Stimulated activated CD8-positive, alpha-beta memory T cell treated with anti-CD3 and anti-CD28 coated beads, Interleukin-12 subunit alpha, Interleukin-12 subunit beta, amount 100 ng/mL, for 4 hours (primary cell): ENCODE data around the gene CHST11.

ENCODE experiments used
- DNase-seq: peaks from one replicate; pipeline ENCODE4 v3.0.0-alpha.2; 2020; ENCODE audit warnings: low read depth

CHST11 gene

DNA sequence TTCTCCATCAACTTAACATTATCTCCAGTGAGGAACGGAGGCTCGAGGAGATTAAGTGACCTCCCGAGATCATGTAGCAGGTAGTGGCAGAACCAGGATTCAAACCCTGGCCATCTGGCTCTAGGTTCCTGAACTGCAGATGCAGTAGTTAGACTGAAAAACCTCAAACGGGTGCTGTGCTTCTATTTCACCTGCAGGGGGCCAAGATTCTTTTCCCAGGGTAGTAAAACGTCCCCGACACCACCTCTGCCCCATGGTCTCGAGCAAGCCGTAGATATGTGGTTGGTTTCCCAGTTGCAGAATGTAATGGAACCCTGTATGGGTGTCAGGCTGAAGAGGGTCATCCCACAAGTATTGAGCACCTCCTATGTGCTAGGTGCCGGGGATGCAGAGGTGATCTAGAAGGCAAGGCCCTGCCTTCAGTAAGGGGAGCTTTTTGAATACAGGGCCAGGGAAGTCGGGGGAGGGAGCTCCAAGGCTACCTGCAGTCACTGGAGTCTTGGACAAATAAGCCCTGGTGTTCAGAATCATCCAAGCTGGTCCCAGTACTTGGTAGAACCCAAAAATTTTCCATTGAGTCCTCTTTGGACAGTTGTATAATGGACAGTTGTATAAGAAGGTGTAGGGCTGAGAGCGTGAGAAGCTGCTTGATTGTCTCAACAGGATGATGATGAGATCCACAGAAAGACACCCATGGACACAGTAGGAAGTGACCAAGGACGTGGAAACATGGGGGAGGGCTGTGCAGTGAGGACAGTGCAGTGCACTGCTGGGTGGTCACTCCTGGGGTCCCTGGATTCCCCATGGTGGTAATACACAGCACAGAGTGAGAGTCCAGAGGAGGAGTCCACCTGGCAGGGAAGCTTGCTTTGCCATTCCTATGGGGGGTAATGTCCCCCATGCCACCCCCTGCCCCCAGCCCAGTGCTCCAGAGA lies 197.2 kb downstream of the CHST11 start:
- DNase-seq: no peak

DNA sequence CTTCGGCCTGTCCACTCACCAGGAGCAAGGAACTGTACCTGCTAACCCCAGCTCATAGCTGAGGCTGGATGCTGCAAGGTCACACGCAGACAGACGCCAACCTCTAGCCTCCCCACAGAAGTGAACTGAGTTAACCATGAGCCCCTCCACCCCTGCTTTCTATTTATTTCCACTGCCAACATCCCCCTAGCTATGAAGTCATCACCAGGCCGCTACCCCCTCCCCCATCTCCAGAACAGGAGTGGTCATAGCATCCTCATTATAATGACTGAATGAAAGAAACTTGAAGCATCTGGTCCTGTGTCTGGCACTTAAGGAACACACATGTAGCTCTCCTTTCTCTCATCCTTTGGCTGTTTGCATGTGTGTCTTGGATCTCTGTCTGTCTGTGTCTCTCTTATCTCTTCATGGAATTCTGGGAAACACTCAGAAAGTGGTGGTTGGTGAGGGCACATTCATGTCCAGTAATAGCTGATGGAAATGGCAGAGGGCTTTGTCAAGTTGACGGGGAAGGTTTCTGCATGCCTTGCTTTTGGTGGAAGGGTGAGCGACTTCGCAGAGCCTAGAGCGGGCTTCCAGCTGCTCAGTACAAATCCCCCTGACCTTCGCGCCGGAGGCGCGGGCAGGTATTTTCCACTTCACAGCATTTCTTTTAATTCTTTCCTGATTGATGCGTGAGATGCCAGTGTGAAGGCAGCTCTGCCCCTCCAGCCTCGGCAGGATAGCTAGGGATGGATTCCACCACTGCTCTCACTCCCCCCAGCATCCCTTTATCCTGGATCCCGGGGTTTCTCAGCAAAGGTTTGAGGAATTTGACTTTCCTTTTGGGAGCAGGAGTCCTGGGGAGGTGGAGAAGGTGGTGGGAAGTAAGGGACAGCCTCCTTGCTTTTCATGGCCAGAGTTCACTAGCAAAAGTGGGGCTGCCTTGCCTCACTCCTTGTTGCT lies 198.2 kb downstream of the CHST11 start:
- no peak for DNase-seq

DNA sequence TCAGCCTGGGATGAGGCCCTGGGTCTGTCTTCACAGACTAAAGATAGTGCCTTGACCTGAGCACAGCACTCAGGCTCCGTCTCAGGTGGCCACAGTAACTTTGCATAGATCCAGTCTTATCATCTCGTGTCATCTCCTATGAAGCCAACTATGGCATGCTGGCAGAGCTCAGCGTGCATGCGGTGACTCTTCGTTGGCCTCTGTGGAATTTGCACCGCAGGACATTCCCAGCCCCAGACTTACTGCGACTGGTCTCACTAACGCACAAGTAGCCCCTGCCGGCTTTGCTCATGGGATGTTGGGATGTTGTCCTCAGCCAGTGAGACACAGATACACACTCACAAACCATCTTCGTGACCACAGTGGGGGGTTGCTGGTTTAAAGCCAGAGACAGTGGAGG lies 199.6 kb downstream of the CHST11 start:
- no peak for DNase-seq

DNA sequence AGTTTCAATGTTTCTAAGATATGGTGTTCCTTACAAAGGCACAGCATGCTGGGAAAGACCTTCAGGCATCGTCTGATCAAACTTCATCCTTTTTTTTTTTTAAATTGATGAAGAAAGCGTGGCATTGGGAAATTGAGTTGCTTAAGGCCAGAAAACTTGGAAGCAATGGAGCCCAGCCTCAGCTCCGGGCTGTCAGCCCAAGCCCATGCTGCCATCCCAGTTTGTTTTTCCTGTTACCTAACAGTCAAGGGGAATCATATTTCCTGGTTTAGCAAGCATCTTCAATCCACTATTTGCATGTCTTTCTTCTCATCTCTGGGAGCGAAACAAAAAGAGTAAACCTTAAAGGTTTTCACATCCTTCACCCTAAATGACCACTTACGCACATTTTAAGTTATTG lies 200.2 kb downstream of the CHST11 start:
- DNase-seq: no peak

DNA sequence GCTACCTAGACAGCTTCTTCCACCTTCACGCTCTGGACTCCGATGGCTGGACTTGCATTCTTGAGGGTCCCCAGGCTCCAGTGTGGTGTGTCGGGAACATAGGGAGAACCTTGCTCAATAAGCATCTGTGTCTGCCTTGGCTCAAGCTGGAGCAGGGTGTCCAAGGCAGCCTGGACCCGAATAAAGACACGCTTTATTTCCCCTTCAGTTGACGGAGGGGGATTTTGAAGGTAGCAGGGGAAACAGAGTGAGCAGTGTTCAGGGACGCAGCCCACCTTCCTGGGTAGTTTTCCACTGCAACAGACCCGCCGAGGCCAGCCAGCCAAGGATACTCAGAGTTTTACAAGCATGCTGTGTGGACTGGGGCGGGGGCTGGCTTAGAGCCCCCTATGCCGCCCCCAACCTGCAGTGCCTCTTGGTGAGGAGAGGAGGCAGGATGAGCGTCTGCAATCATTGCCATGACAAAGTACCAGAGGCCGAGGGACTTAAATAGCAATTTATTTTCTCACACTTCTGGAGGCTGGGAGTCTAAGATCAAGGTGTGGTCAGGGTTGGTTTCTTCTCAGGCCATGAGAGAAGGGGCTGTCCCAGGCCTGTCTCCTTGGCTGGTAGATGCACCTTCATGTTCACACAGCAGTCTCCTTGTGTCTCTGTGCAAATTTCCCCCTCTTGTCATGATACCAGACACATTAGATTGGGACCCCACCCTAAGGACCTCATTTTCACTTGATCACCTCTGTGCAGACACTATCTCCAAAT lies 201.2 kb downstream of the CHST11 start:
- DNase-seq: no peak

DNA sequence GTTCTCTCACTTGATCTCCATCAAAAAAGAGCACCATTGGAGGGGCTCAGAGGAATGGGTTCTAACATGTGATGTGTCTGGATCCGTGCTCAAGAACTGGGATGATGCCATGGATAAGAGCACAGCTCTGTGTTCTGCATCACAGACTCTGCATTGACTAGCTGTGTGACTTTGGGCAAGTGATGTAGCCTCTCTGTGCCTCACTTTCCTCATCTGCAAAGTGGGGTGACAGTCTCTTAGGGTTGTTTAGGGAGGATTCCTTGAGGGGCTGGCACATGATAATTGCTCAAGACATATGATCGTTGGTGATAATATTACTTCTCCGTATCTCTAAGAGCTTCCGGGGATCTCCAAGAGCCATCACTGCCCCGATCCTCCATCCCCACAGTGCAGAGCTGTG lies 202.3 kb downstream of the CHST11 start:
- no peak for DNase-seq

DNA sequence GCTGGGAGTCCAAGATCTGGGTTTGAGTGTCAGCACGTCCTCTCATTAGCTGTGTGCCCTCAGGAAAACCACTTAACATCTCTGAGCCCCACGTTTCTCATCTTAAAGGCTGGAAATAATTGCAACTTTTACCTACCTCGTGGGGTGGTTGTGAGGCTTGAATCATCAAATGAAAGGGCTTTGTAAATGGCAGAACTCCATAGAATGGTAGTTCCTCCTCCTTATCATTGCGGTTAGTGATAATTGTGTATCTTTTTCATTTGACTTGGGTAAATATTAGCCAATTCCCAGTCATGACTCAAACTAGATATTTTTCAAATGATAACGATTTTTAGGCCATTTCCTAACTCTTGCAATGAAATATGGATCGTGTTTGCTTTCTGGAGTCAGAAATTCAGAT lies 205.5 kb downstream of the CHST11 start:
- DNase-seq: no peak

DNA sequence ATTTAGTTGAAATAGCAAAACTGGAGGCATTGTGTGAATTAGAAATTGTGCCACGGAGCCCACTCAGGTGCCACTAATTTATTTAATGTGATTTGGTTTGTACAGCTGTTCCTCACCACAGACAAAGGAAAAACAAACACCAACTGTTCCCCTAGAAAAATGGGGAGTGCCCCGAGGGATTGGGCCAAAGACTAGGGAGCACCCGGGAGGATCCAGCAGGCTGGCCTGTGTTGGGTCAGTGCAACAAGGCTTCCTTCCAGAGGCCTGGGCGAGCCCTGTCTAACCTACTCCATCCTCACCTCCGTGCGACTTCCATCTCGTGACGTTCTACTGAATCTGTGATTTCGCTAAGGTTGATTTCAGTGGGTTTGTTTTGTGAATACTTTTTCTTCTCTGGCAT lies 206.2 kb downstream of the CHST11 start:
- DNase-seq: no peak

DNA sequence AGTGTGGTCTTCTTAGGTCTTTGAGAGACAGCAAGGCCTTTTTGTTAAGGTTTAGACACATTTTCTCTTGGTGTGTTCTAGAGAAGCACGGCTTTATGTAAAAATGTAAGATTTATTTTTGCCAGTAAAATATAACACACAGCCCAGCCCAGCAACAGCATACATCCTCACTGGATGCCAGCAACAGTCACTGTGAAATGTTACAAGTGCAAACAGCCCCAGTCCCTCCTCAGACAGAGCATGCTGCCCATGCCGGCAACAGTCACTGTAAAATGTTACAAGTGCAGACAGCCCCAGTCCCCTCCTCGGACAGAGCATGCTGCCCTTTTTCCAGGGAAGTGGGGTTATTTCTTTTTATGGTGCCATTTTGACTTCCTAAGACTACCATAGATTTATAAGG lies 207.6 kb downstream of the CHST11 start:
- DNase-seq: no peak

DNA sequence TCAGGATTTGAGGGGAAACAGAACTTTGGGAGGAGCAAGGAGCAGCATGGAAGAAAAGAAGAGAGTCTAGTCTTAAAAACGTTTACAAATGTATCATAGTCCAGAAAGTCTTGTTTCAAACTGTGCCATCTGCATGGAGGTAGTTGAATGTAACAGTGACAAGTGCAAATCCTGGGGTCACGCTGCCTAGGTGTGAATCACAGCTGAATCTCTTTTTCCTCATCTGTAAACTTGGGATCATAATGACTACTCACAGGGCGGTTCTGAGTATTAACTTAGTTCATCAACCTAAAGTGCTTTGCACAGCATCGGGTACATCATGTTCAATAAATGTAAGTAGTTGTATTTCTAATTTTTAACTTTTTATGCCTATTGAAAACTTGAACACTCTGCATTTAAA lies 208.5 kb downstream of the CHST11 start:
- no peak for DNase-seq

DNA sequence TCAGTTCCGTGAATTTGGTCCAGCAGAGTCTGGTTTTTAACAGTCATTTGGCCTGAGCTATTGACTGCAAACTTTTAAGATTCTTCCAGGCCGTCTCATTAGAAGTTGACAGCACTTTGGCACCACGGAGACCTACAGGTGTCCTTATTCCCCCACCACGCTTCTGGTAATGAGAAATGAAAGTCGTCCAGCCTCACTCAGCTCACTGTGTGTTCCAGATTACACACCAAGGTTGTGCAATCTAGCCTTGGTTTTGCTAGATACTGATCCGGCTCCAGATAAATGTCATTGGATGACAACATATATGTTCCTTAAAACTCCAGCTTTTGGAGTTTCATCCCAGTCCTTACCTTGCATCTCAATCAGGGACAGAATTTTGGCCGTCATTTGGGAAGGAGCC lies 210.4 kb downstream of the CHST11 start:
- no peak for DNase-seq

DNA sequence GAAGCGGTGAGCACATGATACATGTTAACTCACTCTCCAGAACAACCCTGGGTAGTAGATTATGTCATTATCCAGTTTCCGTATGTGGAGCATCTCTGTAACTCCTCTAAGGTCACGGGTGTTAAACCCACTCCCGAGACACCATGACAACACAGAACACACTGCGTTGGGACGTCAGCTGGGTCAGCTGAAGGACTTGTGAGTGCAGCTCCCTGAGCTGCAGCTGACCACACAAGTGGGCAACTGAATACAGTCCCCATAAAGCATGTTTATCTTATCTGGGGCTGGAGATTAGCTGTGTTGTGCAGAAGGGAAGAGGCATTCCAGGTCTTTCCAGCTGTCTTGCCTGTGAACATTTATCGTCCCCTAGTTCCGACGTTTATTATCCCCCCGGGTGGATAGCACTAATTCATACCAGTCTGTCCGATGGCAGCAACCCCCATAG lies 211.5 kb downstream of the CHST11 start:
- DNase-seq: no peak

DNA sequence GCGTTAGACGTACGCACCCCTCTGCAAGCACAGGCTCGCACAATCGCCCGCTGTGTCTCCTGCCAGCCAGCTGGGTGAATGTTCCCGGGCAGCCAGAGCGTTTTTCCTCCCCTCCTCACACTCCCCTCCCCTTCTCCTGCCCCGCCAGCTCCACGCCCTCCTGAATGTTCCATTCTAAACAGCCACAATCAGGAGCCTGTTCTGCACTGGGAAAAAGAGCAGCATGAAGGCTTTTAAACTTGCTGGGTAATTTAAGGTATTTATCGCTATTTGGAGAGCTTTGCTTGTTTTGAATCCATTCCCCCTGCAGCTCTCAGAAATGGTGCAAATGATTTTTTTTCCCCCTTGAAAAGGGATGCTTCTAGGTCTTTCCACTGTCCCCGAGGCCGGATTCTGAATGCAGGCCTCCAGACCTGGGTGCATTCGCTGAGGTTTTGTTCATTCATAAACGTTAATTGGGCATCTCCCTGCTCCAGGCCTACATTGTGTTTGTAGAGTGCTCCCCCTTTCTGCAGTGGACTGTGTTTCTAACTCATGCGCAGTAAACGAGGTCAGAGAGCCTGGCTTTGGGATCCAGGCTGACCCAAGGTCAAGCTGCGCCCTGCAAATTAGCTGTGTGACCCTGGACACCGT lies 212.5 kb downstream of the CHST11 start:
- no peak for DNase-seq

DNA sequence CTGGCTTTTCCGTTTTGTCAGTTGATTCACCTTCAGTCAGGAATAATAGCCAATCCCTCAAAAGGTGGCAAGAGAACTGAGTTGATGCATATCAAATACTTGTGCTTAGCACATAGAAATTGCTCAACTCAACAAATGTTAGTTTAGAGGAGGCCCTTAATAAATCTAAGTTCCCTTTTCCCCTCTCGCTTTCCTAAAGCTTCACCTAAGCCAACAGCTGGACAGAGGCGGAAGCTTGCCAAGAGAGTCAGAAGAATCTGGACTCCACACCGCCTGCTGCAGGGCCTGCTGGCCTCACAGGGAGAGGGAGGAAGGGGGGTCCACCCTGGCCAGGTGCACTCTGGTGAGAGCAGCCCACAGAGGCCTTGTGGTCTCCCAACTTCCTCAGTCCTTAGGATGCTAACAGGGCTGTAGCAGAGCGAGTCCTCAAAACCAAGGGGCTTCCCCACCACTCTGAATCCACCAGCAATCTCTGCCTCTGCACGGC lies 213.1 kb downstream of the CHST11 start:
- DNase-seq: no peak

DNA sequence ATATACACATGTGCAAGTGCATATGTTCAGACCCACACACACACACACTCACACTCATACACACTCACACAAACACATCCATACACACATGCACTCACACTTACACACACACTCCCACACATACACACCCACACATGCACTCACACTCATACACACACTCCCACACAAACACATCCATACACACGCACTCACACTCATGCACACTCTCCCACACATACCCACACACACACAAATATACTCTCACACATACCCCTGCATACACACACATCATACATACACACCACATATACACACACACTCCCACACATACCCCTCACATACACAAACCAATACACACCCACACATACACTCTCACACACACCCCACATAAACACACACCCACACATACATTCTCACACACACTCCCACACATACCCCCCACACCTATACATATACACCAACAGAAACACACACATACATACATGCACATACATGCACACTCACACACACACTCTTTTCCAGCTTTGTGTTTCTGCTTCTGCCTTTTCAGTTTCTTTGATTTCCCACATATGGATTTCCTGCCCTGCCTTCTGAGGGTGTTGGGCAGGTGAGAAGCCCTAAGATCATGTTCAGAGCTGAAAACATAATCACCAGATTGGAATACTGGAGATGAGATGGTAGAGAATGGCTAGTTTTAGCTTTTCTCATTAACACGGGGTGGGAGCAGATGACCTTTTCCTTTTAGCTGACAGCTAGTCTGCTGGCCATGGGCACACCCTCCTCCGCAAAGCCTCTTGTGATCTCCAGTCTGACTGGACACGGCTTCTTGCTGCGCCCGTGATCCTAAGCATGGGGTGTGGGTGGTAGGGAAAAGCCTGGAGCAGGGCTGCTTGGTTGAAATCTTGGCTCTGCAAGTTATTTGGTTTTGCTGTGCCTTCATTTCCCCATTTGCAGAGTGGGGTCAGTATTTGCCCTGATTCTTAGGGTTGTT lies 214.0 kb downstream of the CHST11 start:
- DNase-seq: no peak

DNA sequence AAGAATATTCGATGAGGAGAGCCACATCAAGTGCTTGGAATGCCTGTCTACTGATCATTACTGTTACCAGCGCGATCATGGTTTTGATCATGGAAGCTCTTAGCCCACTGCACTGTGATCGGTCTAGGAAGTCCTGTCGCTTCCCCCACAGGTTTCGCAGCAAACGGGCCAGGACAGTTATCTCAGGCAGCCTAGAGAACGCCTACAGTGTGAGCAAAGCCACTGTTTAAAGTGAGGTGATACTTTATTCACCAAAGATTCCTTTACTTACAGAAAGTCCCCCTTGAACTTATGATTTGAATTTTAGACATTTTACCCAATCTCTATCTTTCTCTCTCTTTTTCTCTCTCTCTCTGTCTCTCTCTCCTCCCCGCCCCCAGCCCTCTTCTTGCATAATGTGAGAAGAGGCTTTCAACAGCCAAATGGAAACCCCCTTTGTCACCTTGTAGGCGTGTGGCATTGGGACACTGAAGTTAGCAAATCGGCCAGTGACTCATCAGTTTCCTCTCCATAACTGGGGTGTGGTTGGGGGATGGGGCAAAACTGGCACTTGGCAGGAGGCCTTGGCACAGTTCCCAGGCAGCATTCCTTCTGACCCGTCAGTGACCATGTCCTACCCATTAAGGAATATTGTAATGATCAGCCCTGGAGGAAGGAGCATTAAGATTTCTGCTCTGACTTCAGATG lies 214.8 kb downstream of the CHST11 start:
- peak; percentile 72 for DNase-seq

DNA sequence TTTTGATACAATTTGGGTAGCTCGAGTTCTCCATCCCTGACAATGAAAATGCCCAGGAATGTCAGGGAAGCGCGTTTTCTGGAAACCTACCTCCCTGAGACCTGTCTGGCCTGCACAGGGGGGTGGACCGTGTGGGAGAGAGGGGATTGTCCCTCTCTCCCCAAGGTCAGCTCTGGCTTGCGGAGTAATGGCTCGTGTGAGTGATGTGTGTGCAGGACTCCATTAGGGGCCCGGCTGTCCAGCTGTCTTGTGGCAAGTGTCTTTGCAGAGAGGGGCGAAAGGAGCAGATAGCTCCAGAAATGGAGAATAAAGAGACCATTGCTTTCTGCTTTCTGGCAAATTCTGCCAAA lies 215.3 kb downstream of the CHST11 start:
- DNase-seq: no peak

DNA sequence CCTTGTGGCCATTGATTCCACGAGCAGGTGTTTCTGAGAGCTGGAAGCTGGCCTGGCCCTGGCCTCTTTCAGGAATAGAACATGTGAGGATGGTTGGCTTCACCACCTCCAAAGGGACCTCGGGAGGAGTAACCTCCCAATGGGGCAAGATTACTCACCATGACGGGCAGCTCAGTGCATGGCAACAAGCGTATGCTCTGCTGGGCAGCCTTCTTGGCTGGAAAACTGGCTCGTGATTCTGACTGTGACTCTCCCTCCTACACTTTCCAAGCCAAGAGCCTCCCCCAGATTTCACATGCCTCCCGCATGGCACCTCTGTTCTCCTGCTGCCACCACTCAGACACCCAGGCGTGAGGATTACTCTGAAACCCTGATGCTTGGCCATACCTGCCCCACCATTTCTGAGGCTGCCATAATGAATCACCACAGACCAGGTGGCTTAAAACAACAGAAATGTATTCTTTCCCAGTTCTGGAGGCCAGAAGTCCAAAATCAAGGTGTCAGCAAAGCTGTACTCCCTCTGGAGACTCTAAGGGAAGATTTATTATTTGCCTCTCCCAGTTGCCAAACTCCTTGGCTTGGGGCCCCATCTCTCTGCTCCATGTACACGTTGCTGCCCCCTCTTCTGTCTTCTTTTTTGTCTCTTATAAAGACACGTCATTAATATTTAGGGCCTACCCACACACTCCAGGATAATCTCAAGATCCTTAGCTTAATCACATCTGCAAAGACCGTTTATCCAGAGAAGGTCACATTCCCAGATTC lies 215.9 kb downstream of the CHST11 start:
- no peak for DNase-seq

DNA sequence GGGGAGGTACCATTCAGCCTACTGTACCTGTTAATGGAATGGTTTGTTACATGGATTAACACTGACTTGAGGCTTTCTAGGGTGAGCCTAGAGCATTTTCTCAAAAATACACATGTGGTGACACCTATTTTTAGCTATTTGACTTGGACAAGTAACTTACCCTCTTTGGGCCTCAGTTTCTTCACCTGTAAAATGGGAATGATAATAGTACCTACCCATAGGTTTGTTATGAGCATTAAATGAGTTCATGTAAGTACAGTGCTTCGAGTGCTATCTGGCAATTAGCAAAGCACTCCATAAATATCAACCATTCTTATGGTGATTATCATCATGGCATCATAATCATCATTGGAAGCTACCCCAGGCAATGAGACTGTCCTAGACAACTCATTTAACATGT lies 216.5 kb downstream of the CHST11 start:
- no peak for DNase-seq
